Measurements from ENCODE around the gene TPD52L1.
"Not testable (repeated sequence)": the region's sequence is repeated elsewhere in the genome, so short reads cannot be mapped to it uniquely, and the experiment has no call there.

TPD52L1 gene, protein sequence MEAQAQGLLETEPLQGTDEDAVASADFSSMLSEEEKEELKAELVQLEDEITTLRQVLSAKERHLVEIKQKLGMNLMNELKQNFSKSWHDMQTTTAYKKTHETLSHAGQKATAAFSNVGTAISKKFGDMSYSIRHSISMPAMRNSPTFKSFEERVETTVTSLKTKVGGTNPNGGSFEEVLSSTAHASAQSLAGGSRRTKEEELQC

GRCh38 chr6:125153391-125154117 is at the start of gene TPD52L1:
Gene TPD52L1 (plus strand): TSS chr6:125153773. CDS start chr6:125153952, 179 bp downstream.
- H3K27ac ChIP-seq, result peak within 1 kb of the TSS; percentile 31 to 89 (median 79)
- peak within 1 kb of the TSS; percentile 46 to 67 (median 60) for H3K4me3 ChIP-seq

GRCh38 chr6:125104425-125104824 is 49.1 kb upstream of the TPD52L1 start:
- Histone ChIP-seq H3K4me3 (no peak overlapping the region), H3K27ac (peak overlapping the region in 7 of 21 experiments; percentile 18 to 59 (median 34))

- H3K27ac ChIP-seq, result no peak overlapping the region
Measured at GRCh38 chr6:125107048-125107447, 46.5 kb upstream of the TPD52L1 start.

GRCh38 chr6:125107896-125108295 is 45.7 kb upstream of the TPD52L1 start:
- H3K4me3 ChIP-seq, result no peak overlapping the region

More at GRCh38 chr6:125107048-125107447, 46.5 kb upstream of the TPD52L1 start:
- H3K4me3 ChIP-seq, result no peak overlapping the region

GRCh38 chr6:125110056-125110455 is 43.5 kb upstream of the TPD52L1 start:
- Histone ChIP-seq H3K27ac (no peak overlapping the region), H3K4me3 (no peak overlapping the region)

More at GRCh38 chr6:125107896-125108295, 45.7 kb upstream of the TPD52L1 start:
- no peak overlapping the region for H3K27ac ChIP-seq

DNA sequence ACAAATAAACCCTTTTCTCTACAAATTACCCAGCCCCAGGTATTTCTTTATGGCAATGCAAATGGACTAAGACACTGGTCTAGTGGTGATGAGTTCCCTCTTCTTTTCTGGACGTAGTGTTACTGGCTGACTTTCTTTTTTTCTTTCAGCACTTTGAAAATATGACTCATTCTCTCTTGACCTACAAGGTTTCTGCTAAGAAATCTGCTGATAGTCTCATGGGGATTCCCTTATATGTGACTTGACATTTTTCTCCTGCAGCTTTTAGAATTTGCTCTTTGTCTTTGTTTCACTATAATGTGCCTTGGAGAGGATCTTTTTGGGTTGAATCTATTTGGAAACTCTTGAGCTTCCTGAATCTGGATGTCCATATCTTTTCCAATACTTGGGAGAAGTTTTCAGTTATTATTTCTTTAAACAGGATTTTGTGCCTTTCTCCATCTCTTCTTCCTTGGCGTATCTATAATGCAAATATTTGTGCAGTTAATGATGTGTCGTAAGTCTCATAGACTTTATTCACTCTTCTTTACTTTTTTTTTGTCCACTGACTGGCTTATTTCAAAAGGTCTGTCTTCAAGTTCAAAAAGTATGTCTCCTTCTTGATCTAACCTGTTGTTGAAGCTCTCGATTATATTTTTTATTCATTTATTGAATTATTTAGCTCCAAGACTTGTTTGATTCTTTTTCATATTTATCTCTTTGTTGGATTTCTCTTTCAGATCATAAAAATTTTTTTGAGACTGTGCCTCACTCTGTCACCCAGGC is 42.2 kb upstream of the TPD52L1 start:
- H3K4me3 ChIP-seq, result no peak overlapping the region
- no peak overlapping the region for H3K27ac ChIP-seq

DNA sequence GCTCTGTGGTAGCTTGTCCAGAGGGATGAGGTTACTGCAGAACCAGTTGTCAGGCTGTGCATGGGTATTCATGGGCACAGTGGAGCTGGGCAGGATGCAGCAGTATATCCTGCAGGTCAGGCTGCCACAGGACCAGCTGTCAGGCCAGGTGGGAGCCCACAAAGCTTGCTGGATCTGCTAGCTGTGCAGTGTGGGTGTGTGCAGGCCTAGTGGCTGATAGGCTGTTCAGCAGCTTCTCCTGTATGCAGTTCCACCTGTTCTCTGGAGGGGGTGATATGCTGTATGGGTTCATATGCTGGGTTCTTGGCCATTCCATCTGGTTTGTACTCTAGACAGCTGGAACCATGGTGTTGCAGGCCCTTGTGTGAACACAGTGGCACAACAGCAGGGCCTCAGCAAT is 40.6 kb upstream of the TPD52L1 start:
- H3K27ac ChIP-seq, result no peak overlapping the region

DNA sequence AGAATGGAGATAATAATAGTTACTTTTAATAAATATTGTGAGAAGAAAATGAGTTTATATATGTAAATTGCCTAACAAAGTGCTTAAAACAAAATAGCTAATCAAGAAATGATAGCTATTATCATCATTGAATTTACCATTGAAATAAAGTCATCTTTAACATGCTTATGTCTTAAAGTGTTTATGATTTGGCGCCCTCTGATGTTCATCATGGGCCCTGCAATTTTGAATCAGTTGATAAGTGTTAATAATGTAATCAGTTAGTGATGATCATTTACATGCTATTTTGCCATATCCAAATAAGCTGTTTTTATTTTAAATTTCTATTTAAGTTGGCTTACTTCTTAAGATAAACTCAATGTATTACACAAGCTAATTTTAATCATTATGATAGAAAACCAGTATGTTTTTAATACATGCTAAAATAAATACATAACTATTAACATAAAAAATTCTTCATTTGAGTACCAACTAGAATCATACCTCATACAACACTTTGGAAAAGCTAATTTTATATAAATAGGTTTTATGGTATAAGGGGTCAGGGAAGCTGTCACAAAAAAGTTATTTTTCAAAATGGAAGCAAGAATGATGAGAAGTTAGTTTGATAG is 39.2 kb upstream of the TPD52L1 start:
- Histone ChIP-seq H3K27ac (no peak overlapping the region), H3K4me3 (no peak overlapping the region)

More for the DNA sequence above, 40.6 kb upstream of the TPD52L1 start:
- H3K4me3 ChIP-seq, result no peak overlapping the region

- Histone ChIP-seq H3K27ac (no peak overlapping the region), H3K4me3 (no peak overlapping the region)
Measured at GRCh38 chr6:125116170-125116569, 37.4 kb upstream of the TPD52L1 start.

GRCh38 chr6:125116710-125117109 is 36.9 kb upstream of the TPD52L1 start:
- Histone ChIP-seq H3K4me3 (no peak overlapping the region), H3K27ac (no peak overlapping the region)

GRCh38 chr6:125117818-125118217 is 35.8 kb upstream of the TPD52L1 start:
- H3K27ac ChIP-seq, result no peak overlapping the region
- H3K4me3 ChIP-seq, result no peak overlapping the region

- Histone ChIP-seq H3K27ac (no peak overlapping the region), H3K4me3 (no peak overlapping the region)
Measured at GRCh38 chr6:125120054-125120590, 33.5 kb upstream of the TPD52L1 start.

GRCh38 chr6:125121894-125122293 is 31.7 kb upstream of the TPD52L1 start:
- Histone ChIP-seq H3K27ac (no peak overlapping the region), H3K4me3 (no peak overlapping the region)

- H3K4me3 ChIP-seq, result no peak overlapping the region
- H3K27ac ChIP-seq, result peak overlapping the region in 8 of 21 experiments; percentile 23 to 84 (median 72)
Measured at GRCh38 chr6:125123051-125123450, 30.5 kb upstream of the TPD52L1 start.

GRCh38 chr6:125123468-125124048 is 30.0 kb upstream of the TPD52L1 start:
- H3K4me3 ChIP-seq, result no peak overlapping the region
- peak overlapping the region in 16 of 21 experiments; percentile 6 to 84 (median 64) for H3K27ac ChIP-seq

GRCh38 chr6:125124049-125124669 is 29.4 kb upstream of the TPD52L1 start:
- Histone ChIP-seq H3K4me3 (no peak overlapping the region), H3K27ac (peak overlapping the region in 15 of 21 experiments; percentile 6 to 84 (median 65))

GRCh38 chr6:125125856-125126255 is 27.7 kb upstream of the TPD52L1 start:
- not testable (repeated sequence) for H3K4me3 ChIP-seq, H3K27ac ChIP-seq

- Histone ChIP-seq H3K4me3 (no peak overlapping the region), H3K27ac (no peak overlapping the region)
Measured at GRCh38 chr6:125129354-125129753, 24.2 kb upstream of the TPD52L1 start.

DNA sequence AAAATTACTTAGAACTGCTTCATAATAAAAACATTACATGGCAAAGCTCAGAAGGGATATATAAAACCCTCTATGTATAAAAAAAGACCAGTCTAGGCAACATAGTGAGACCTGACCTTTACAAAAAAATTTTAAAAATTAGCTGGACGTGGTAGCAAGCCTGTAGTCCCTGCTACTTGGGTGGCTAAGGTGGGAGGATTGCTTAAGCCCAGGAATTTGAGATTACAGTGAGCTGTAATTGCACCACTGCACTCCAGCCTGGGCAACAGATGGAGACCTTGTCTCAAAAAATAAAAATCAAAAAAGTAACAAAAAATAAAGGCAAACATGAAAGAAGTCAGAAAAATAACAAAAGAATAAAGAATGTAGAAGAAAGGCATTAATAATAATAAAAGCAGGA is 21.5 kb upstream of the TPD52L1 start:
- no peak overlapping the region for H3K27ac ChIP-seq

More for the DNA sequence above, 21.5 kb upstream of the TPD52L1 start:
- H3K4me3 ChIP-seq, result no peak overlapping the region
